PC-9 (cell line): ENCODE data around the gene DOCK2.

Source experiments
- EZH2 ChIP-seq: fragments of 200-600 bp; sonication (generic); IDR thresholded peaks from 2 replicates; pipeline ENCODE4 v1.8.0; 2017; ENCODE audit warnings: antibody characterized with exemption, low read depth
- TF ChIP-seq, protein P1 (sequence below): fragments of 200-600 bp; sonication (generic); conservative IDR thresholded peaks from 2 replicates; pipeline ENCODE4 v1.6.1; 2017; ENCODE audit warnings: mixed run types, antibody characterized with exemption, mild to moderate bottlenecking, moderate library complexity

DNA sequence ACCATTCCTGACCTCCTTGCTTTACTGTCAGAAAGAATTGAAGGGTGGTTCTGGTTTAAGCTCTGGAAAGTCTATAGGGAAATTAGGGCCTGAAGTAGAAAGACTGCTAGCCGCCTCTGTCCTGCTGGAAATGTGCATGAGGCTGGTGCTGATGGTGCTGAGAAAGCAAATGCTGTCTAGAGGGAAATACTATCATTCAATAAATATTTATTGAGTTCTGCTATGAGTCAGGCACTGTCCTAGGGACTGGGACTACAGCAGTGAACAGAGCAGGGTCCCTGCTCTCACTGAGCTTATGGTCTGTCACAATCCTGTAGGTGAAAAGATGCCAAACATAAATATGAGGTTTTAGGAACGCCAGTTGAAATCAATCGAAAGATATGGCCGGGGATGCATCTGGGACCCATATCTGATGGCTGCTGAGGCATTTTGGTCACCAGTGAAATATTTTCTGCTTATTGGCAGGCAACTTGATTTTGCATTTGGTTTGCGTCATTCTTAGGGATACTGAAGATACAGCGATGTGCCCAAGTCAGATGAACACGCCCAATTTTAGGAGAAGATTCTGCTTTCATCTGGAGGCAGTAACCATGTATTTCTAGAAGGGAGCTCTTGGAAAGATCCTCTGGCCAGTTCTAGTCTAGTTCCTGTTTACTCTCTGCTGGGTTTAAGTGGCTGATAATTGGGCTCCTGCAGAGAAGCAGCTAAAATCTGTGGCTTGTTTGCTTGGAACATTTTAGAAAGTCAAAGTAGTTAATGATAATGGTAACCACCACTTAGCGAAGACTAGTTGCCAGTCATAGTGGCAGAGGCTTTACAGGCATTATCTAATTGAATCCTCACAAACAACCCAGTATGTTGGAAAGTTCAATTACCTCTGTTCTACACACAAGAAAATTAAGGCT, 269.9 kb downstream of the DOCK2 start:
- TF ChIP-seq, protein P1, sequence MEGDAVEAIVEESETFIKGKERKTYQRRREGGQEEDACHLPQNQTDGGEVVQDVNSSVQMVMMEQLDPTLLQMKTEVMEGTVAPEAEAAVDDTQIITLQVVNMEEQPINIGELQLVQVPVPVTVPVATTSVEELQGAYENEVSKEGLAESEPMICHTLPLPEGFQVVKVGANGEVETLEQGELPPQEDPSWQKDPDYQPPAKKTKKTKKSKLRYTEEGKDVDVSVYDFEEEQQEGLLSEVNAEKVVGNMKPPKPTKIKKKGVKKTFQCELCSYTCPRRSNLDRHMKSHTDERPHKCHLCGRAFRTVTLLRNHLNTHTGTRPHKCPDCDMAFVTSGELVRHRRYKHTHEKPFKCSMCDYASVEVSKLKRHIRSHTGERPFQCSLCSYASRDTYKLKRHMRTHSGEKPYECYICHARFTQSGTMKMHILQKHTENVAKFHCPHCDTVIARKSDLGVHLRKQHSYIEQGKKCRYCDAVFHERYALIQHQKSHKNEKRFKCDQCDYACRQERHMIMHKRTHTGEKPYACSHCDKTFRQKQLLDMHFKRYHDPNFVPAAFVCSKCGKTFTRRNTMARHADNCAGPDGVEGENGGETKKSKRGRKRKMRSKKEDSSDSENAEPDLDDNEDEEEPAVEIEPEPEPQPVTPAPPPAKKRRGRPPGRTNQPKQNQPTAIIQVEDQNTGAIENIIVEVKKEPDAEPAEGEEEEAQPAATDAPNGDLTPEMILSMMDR: no peak
- TF ChIP-seq EZH2: no peak
